ENCODE data around the gene SHH.

DNA sequence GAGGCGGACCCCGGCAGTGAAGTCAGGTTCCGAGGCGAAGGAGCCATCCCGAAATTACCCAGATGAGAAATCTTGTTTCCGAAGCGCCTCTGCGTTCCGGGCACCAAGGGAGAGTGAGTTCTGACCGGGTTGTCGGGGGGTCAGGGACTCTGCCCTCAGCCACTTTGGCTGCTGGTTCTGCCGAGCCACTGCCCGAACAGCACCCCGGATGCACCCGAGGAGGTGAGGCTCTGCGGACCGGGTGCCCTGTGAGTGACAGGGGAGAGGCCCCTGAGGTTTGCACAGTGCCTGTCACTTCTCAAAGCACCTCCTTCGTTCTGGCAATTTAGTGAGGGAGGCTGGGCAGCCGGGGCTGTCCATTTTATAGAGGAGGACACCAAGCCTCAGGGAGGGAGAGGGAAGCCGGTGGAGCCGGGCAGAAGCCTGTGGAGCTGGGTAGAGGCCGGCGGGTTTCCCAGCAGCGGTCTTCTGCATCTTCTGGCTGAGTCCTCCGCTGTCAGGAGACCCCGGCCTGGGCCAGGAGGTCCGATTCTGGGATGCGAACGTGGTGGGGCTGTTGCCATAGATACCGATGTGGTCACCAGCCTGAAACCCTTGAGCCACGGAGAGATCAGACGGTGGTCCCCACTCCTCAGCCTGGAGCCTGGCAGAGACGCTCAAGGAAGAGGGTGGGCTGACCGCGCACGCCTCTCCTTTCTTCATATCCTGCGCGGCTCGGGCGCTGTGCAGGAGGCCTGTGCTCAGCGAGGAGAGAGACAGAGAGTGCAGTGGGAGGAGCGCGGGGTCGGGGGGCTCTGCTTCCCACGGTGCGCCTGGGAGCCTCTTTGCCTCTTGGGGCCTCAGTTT is 18.9 kb upstream of the SHH start:
- TF ChIP-seq, protein P1, sequence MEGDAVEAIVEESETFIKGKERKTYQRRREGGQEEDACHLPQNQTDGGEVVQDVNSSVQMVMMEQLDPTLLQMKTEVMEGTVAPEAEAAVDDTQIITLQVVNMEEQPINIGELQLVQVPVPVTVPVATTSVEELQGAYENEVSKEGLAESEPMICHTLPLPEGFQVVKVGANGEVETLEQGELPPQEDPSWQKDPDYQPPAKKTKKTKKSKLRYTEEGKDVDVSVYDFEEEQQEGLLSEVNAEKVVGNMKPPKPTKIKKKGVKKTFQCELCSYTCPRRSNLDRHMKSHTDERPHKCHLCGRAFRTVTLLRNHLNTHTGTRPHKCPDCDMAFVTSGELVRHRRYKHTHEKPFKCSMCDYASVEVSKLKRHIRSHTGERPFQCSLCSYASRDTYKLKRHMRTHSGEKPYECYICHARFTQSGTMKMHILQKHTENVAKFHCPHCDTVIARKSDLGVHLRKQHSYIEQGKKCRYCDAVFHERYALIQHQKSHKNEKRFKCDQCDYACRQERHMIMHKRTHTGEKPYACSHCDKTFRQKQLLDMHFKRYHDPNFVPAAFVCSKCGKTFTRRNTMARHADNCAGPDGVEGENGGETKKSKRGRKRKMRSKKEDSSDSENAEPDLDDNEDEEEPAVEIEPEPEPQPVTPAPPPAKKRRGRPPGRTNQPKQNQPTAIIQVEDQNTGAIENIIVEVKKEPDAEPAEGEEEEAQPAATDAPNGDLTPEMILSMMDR (IDR thresholded peaks at IDR 0.05; ENCODE audit: insufficient read depth, low read depth, low read length) = no peak
- TF ChIP-seq EZH2 (IDR thresholded peaks at IDR 0.05; ENCODE audit: insufficient read depth, low read length) = no peak
